ENCODE results near the gene SLC22A17. TPM values are rescaled to one million over a fixed set of nuclear protein-coding genes. Genes with fewer than 3 reads are reported as not detected.

SLC22A17 gene
- total RNA-seq, 2 donors from 2014 or later, result 2.7 to 8.0 TPM

DNA sequence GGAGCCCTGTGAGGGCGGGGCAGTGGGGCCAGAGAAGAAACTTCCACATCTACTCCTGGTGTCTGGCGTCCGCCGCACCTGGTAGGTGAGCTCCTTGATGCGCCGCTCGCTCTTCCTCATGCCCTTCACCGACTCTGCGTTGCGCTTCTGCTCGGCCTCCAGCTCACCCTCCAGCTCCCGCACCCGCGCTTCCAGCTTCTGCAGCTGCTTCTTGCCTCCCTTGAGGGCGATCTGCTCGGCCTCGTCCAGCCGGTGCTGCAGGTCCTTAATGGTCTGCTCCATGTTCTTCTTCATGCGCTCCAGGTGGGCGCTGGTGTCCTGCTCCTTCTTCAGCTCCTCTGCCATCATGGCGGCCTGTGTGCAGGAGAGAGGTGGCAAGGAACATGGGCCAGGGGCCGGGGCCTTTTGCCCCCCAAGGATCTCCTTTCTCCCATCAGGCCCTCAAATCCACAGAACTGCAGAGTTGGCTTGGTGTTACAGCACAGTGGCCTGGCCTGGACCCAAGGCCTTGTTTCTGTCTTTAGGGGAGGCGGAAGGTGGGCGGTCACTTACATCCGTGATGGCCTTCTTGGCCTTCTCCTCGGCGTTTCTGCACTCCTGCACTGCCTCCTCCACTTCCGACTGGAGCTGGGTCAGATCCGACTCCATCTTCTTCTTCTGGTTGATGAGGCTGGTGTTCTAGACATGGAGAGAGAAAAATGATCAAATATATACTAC is 31.8 kb upstream of the SLC22A17 start:
- DNase-seq (no peak), ATAC-seq (no peak)
- intact Hi-C loops (cut with DNase I, micrococcal nuclease), result loop anchor here in 1 of 2 donors (10.0 kb wide), 1 partner anchor 120 kb away; no protein-coding TSS in a partner anchor

DNA sequence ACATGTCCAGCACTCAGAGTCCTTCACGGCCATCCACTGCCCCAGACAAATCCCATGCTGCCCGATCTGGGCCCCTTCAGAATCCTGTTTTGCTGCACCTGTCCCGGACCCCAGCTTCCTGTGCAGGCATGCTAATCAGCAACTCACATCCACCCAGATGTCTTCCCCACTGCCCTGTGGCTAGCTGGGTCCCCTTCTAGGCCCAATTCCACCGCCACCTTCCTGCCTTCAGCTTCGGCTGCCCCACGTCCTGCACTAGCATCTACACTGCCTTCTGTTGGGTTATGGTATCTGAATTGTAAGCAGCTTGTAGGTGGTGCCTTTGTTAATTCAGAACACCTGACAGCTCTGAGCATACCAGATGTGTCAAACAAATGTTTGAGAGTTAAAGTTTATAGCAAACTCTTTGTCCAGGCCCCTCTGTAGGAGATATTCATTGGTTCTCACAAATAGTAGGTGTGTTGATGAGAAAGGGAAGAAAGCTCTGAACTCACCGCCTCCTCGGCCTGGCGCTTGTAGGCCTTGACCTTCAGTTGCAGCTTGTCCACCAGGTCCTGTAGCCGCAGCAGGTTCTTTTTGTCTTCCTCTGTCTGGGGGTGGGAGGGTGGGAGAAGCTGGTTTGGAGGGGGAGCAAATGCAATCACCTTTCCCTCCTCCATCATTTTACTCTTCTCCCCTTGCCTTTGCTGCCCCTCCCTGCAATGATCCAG is 30.2 kb upstream of the SLC22A17 start:
- intact Hi-C loops (cut with DNase I, micrococcal nuclease), result loop anchor here in 1 of 2 donors (10.0 kb wide), 1 partner anchor 118 kb away; no protein-coding TSS in a partner anchor
- ATAC-seq, result no peak
- no peak for DNase-seq

DNA sequence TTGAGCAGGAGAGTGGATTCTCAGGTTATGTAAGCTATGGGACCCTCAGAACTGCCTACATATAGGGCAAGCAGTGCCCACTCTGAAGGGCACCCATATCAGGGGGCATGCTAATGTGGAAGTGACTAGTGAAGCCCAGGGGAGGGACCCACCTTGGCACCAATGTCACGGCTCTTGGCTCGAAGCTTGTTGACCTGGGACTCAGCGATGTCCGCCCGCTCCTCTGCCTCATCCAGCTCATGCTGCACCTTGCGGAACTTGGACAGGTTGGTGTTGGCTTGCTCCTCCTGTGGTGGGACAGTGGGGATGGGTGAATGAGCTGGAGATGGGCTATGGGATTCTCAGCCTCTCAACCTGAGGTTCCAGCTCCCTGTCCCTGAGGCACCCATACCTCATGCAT is 29.6 kb upstream of the SLC22A17 start:
- no peak for ATAC-seq
- intact Hi-C loops (cut with DNase I, micrococcal nuclease), result loop anchor here in 1 of 2 donors (10.0 kb wide), 1 partner anchor 117 kb away; no protein-coding TSS in a partner anchor
- DNase-seq, result no peak

DNA sequence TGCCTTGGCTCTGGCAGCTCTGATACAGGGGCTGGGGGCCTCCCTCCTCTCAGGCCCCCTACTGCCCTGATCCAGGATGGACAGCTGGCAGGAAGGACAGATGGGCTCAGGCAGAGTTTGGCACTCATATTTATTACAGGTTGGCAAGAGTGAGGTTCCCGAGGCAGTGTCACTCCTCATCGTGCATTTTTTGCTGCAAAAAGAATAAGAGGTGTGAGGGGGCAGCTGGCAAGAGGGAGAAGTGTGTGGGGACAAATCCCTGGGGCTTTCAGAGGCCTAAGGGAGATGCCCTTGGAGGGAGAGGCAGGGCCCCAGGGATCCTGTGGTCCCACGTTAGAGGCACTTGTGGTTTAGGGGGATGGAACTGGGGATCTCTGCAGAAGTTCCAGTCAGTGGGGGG is 29.2 kb upstream of the SLC22A17 start:
- DNase-seq (no peak), ATAC-seq (no peak)
- intact Hi-C loops (cut with DNase I, micrococcal nuclease), result loop anchor here in 1 of 2 donors (2.0 to 10.0 kb wide), 2 partner anchors 53 to 117 kb away; no protein-coding TSS in a partner anchor

DNA sequence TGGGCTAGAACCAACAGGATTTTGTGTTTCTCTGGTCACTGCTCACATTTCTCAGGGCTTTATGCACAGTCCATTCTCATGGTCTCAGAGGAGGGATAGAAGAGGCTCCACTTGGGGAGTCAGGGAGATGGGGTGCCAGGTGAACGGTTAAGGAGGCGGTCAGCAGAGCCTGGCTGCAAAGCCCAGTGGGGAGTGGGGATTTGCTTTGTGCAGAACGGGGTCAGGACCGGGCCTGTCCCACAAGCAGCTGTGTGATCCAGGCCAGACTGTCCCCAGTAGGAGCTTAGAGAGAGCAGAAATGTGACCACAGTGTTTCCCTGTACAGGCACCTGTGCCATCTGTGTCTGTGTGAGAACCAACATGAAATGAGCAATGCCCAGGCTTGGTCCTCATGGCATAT is 28.3 kb upstream of the SLC22A17 start:
- intact Hi-C loops (cut with DNase I, micrococcal nuclease), result loop anchor here in 1 of 2 donors (2.0 to 10.0 kb wide), 2 partner anchors 52 to 116 kb away; no protein-coding TSS in a partner anchor
- DNase-seq (no peak), ATAC-seq (no peak)

DNA sequence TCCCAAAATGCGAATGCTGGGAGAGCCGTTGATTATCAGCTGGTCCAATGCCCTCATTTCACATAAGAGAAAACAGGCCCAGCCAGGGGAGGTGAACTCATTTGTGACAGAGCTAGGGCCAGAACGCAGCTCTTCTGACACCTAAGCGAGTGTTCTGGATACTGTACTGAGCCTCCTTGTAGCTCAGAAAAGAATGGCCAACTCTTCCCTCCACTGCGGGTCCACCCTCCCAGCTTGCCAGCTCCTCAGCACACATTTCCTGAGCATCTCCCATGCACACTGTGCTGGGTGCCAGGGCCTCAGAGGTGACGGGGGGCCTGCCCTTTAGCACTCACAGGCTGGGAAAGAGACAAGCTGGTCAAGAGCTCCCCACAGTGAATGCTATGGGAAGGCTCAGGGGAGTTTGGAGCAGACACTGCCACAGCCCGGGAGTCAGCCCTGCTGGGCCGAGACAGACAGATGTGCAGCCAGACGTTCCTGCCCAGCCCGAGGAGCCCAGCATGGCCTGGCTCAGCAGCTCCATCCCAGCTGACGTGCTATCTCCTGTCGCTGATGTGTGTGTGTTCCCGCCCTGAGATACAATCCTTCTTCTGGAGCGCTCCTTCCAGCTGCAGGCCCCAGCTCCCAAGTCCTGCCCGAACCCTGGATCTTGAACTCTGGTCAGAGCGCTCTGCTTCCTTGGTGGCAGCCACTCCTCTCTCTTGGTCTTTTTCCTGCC is 27.7 kb upstream of the SLC22A17 start:
- intact Hi-C loops (cut with DNase I, micrococcal nuclease), result loop anchor here in 1 of 2 donors (2.0 to 10.0 kb wide), 2 partner anchors 52 to 116 kb away; no protein-coding TSS in a partner anchor

DNA sequence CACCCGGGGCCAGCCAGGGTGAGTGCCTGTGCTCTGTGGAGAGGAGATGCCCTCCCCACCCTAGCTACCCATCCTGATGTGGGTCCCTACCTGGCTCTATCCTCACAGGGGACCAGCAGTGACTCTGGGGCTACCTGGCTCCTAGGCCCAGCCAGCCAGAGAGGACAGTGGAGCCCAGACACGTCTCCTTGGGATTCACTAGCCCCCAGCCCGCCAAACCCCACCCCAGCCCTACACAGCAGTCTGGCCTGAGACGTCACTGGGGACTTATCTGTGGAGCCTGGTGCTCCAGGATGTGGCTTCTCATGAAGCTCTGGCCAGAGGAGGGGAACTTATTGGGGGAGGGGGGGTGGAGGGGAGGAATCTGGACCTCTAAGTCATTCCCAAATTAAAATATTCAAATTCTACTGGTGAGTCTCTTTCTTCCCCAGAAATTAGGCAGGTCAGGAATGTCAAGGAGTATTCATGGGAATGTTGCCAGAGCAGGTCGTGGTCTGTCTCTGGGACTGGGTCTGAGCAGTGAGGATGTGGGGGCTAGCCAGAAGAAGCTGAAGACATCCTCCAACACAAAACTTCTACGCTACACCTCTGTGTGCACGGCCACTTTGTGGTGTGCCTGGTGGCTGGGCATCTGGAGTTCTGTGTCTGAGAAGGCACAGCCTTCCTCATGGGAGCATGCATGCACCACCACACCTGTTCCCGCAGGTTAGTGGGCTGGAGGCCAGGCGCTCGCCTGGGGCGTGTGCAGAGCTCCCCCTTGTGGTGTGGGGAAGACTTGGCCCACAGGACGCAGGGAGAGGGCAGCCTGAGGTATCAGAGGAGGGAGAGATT is 26.9 kb upstream of the SLC22A17 start:
- ATAC-seq (peak; percentile 94), DNase-seq (peak; percentile 54 to 75)
- intact Hi-C loops (cut with DNase I, micrococcal nuclease), result loop anchor here in 1 of 2 donors (2.0 to 10.0 kb wide), 2 partner anchors 51 to 115 kb away; no protein-coding TSS in a partner anchor

More for the DNA sequence above, 27.7 kb upstream of the SLC22A17 start:
- DNase-seq, result no peak
- ATAC-seq, result peak; percentile 73

DNA sequence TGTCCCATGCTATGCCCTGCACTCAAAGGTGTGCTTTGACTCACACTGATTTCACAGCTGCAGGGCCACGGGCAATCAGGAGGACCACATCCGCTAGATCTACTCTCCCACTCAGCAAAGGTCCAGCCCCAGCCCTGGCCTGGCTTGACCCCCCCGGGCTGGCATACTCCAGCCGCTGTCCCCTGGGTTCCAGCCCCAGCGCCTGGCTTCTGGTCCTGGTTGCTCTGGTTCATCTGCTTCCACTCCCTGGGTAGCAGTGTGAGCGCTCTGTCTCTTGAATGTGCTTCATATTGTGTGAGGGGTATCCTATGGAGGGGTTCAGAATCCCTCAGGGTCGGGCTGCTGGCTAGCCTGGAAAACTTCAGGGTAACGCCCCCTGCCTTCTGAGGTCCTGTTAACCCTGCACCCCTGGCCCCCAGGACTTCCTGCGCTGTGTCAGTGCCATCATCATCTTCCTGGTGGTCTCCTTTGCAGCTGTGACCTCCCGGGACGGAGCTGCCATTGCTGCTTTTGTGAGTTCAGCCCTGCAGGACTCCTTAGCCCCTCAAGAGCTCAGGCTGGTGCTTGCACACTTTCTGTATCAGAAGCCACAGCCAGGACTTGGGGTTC is 26.0 kb upstream of the SLC22A17 start:
- no peak for ATAC-seq
- intact Hi-C loops (cut with DNase I, micrococcal nuclease), result no loop called here
- no peak for DNase-seq

DNA sequence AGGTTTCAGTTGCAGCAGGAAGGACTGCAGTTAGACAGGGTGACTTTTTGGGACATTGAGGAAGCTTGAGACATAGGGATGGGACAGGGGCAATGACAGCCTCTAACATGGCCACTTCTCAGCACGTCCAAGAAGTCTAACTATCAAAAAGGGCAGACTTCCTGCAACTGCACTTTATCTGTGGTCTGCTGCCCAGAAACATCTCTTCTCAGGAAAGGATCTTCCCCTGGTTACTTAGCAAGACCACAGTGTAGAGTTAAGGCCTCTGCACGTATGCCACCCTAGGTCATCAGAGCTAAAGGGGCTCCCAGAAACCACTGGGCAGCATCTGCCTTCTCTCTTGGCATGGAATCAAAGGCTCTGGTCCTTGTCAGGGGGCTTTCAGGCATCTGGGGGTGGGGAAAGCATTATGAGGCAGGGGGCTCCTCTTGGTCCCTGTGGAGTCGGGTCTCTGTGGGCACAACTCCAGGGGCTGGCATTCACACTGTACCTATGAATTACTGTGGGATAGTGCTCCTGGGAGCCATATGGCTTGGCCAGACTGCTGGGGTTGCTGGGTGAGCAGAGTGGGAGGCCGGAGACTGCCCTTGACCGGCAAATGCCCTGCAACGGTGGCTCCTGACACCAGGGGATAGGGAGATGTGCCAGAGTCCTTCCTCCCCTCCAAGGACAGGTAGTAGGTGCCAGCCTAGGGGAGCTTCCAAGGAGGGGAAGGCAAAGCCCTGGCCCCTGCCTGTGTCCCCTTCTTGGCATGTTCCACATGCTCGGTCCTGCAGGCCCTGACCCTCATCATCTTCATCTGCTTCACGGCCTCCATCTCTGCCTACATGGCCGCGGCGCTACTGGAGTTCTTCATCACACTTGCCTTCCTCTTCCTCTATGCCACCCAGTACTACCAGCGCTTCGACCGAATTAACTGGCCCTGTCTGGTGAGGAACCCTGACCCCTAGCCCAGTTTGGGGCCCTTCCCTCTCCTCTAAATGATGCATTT is 25.2 kb upstream of the SLC22A17 start:
- ATAC-seq, result no peak
- intact Hi-C loops (cut with DNase I, micrococcal nuclease), result no loop called here

DNA sequence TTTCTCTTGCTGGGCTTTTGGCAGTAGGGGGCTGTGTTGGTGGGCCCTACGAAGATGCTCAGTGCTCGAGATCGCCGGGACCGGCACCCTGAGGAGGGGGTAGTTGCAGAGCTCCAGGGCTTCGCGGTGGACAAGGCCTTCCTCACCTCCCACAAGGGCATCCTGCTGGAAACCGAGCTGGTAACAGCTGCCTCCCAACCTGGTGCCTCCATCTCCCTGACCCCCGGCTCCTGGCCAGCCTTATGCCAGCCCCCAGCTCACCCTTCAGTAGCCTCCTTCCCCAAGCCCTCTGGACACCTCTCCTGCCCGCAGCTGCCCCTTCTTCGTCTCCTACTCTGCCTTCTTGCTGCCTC is 24.5 kb upstream of the SLC22A17 start:
- DNase-seq, result no peak
- intact Hi-C loops (cut with DNase I, micrococcal nuclease), result no loop called here
- ATAC-seq, result no peak

More for the DNA sequence above, 25.2 kb upstream of the SLC22A17 start:
- no peak for DNase-seq

DNA sequence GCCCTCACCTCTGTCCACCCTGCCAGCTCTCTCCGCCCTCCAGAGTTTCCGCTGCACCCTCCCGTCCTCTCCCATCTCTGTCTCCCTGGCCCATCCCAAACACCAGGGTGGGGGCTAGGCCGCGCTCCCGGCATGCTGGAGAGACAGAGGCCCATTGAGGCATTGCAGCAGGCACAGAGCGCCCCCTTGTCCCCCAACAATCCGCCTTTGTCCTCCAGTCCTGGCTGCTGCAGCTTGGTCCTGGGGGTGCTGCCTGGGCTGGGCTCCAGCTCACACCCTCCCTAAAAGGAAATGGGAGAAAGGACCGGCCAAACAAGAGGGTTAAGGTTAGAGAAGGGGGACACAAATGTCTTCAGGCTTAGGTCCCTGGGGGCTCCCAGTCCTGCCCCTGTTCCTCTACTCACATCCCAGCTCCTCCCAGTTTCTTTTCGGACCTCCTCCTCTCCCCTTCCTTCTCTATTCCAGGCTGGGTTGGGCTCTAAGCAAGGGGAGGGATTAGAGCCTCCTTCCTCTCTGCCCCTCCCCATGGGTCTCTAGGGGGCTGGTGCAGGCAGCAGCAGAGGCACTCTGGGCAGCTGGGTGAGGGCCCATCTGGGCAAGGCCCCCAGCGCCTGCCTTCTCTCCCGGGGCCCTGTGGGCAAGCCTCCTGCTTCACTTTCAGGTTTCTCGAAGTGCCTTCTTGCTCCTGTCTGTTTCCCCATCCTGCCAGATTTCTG is 24.0 kb upstream of the SLC22A17 start, which contains the start of gene CMTM5:
Gene CMTM5, plus strand, starts transcription at position 565 of the 716 bp plus-strand sequence. CDS start 206 bp downstream, outside the sequence.
- ATAC-seq, result no peak
- intact Hi-C loops (cut with DNase I, micrococcal nuclease), result no loop called here
- DNase-seq, result no peak

DNA sequence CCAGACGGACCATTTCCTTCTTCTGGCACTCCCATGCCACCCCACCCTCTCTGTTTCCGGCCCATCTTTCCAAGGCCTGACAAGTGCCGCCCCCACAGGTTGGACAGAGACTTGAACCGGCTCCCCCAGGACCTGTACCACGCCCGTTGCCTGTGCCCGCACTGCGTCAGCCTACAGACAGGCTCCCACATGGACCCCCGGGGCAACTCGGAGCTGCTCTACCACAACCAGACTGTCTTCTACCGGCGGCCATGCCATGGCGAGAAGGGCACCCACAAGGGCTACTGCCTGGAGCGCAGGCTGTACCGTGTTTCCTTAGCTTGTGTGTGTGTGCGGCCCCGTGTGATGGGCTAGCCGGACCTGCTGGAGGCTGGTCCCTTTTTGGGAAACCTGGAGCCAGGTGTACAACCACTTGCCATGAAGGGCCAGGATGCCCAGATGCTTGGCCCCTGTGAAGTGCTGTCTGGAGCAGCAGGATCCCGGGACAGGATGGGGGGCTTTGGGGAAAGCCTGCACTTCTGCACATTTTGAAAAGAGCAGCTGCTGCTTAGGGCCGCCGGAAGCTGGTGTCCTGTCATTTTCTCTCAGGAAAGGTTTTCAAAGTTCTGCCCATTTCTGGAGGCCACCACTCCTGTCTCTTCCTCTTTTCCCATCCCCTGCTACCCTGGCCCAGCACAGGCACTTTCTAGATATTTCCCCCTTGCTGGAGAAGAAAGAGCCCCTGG is 23.0 kb upstream of the SLC22A17 start:
- intact Hi-C loops (cut with DNase I, micrococcal nuclease), result no loop called here
- DNase-seq, result no peak

DNA sequence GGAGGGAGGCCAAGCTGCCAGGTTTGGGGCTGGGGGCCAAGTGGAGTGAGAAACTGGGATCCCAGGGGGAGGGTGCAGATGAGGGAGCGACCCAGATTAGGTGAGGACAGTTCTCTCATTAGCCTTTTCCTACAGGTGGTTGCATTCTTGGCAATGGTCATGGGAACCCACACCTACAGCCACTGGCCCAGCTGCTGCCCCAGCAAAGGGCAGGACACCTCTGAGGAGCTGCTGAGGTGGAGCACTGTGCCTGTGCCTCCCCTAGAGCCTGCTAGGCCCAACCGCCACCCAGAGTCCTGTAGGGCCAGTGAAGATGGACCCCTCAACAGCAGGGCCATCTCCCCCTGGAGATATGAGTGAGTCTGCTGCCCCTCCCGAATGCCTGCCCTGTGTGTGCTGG is 20.4 kb upstream of the SLC22A17 start:
- intact Hi-C loops (cut with DNase I, micrococcal nuclease), result no loop called here

More for the DNA sequence above, 23.0 kb upstream of the SLC22A17 start:
- no peak for ATAC-seq

DNA sequence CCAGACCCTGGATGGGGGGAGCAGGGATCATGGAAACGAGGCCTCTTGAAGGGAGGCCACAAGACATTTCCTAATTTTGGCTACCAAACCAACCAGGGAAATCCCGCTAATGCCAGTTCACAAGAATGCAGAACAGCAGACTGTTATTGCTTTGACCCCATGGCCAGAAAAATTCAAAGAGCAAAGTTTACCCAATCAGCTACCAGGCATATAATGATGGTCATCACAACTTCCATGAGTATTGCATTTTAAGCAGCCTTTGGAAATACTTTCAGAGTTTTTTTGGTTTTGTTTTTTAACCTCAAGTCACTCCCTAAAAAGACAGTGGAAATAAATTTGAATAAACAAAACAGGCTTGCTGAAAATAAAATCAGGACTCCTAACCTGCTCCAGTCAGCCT is 19.8 kb upstream of the SLC22A17 start, which contains the start of gene IL25:
Gene IL25, plus strand, starts transcription at position 301 of the 400 bp plus-strand sequence.
- intact Hi-C loops (cut with DNase I, micrococcal nuclease), result no loop called here
- no peak for DNase-seq
- ATAC-seq, result no peak

More for the DNA sequence above, 20.4 kb upstream of the SLC22A17 start:
- ATAC-seq (no peak), DNase-seq (no peak)

DNA sequence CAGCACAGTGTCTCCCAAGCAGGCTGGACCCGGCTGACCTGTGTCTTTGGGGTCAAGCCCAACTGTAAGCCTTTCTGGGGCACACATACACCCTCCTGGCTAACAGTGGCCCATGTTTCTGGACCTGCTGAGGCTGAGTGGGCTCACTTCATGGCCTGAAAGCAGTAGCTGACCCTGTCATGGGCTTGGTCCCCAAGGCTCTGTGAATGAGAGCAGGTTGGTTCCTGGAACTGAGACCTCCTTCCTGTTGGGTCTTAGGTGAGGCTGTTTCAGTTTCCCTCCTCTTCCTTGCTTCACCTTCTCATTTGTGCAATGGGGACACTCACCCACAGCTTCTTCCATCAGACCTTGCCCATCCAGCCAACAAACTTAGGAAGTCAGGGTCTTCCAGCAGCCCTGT is 19.2 kb upstream of the SLC22A17 start:
- intact Hi-C loops (cut with DNase I, micrococcal nuclease), result no loop called here
- no peak for DNase-seq

More for the DNA sequence above, 19.2 kb upstream of the SLC22A17 start:
- ATAC-seq, result no peak

All from left colon (tissue), 2 donors.